Left renal pelvis (tissue), 4 donors: ENCODE measurements around the gene NUAK1. TPM values are rescaled to one million over a fixed set of nuclear protein-coding genes. Genes with fewer than 3 reads are reported as not detected.

Experiments used
- DNase-seq, 4 donors: peaks; one replicate each; pipeline ENCODE4 v3.0.0-alpha.2; 2013; ENCODE audit warnings: low read depth in 4 of 4, low spot score in 3 of 4
- polyA plus RNA-seq, 4 donors: library from polyadenylated mRNA; unstranded; fragments of 120-200 nt; gene quantifications; one replicate each; pipeline ENCODE4 v1.2.1, GENCODE V29; 2013; ENCODE audit not compliant: insufficient read length in 4 of 4

The NUAK1 gene
- polyA plus RNA-seq, 4 donors = 9.3 to 18.2 (median 10.2) TPM

GRCh38 chr12:106068296-106068695 lies 70.5 kb downstream of the NUAK1 start:
- DNase-seq = no peak

DNA sequence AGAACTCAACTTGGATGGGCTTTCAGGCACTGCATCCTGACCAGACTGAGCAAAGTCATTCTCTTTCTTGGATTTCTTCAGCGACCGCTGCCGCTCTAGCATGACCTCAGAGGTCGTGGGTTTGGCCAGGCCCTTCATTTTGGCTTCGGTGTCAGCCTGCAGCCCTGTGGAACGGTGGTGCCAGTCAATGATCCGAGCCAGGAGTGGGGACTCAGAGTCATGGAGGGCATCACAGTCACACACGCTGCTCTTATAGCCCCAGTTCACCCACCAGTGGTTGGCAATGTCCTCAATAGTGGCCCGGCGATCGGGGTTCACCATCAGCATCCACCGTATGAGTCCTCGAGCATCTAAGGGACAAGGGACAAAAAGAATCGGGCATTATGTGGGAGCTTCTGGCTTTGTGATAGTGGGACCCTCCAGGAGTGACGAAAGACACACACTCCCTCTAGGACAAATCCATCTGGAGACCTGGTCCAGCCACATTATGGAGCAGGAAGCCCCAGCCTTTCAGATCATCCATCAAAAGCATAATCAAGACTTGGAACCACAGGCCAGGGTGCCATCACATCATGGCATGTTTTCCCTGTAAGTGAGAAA lies 71.0 kb downstream of the NUAK1 start:
- no peak for DNase-seq

DNA sequence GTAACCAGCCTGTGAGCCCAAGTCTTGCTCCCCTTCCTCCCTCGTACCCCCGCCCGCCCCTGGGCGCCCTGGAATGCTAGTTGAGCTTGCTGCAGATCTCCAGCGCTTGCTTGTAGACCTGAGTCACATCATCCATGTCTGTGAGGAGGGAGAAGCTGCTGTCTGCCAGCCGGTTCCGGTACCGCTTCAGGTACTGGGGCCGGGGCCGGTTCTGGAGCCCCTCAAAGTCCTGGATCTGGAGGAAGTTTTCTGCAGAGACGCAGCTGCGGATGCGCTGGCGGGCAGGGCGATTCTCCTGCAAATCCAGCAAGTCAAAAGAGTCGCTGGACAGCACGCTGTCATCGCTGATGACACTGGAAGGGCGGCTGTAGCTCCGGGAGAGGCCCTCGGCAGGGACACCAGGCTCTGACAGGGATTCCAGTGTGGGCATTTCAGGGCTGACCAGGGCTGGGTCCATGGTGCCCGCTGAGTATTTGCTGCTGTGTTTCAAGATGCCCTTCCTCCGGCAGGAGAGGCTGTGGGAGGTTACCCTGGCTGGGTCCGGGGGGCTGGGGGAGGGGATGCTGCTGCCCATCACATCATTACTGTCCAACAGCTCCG lies 71.9 kb downstream of the NUAK1 start:
- DNase-seq = no peak

DNA sequence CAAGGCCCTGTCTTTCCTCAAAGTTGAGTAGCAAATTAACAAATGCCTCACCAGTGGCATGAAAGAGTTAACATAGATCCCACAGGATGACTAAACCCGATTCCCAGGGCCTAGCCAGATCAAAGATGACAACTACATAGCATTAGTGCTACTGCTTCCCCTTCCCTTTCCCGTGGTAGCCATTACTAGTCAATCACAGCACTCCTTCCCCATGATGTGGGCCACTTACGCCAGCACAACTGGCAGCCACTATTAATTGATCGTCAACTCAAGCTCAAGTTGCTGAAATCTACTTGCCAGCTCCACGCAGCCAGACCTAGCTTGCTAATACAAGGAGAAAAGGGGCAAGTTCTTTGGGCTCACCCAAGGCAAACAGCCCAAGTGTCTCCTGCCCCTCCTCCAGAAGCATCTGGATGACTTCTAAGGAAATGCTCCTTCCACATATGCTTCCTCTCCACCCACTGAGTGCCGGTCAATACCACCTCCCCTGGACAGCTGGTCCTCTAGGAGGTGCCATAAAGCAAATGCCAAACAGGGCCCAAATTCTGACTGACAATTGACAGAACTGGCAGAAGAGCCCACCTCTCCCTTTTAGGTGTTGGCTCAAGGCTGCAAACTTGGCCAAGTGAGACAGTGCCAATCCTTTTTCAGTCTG lies 72.6 kb downstream of the NUAK1 start:
- no peak for DNase-seq

DNA sequence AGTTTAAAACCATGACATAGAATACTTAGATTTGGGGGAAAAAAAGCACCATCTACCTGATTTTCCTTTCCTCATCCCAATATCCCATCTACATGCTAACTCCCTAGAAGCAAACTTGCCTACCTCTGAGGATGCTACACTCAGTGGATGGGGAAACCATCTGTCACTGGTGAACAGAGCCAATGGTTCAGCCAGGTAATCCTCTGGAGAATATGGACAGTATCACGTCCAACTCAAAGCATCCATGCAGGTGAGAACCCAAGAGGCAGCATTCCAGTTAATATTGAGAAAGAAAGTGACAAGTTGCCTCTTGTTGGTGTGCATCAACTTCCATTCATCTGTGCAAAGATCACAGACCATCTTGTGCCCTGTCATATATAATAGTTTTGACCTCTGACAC lies 73.2 kb downstream of the NUAK1 start:
- no peak for DNase-seq

DNA sequence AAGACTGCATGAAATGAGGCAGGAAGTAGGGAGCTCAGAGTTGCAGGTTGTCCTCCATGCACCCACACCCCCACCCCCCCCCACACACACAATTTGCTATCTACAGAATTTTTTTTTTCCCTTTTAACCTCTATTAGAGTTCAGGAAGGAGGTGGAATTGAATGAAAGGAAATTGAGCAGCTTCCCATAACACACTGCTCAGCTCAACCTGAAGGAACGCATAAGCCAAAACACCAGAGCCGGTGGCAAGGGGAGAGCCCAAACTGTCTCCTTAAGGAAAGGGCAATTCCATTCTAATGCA lies 74.1 kb downstream of the NUAK1 start:
- DNase-seq = no peak

GRCh38 chr12:106063826-106064720 lies 74.7 kb downstream of the NUAK1 start:
- DNase-seq = no peak

DNA sequence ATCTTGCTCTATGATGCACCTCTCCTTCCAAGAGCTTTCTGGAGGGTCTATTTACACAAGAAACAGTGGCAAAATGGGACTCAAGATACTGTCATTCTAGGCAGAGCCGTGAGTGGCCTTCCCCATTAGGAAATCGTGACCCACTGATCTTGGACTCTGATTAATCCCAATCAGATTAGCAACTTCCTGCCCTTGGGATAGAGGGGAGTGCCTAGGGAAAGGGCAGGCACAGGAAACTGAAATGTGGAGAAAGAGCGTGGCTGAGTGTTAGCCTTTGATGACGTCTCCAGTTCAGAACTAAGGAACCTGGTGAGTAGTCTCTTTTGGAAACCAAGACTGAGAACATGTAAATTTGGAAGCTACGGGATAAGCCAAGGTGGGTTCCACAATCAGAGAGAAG lies 76.1 kb downstream of the NUAK1 start:
- DNase-seq = no peak

DNA sequence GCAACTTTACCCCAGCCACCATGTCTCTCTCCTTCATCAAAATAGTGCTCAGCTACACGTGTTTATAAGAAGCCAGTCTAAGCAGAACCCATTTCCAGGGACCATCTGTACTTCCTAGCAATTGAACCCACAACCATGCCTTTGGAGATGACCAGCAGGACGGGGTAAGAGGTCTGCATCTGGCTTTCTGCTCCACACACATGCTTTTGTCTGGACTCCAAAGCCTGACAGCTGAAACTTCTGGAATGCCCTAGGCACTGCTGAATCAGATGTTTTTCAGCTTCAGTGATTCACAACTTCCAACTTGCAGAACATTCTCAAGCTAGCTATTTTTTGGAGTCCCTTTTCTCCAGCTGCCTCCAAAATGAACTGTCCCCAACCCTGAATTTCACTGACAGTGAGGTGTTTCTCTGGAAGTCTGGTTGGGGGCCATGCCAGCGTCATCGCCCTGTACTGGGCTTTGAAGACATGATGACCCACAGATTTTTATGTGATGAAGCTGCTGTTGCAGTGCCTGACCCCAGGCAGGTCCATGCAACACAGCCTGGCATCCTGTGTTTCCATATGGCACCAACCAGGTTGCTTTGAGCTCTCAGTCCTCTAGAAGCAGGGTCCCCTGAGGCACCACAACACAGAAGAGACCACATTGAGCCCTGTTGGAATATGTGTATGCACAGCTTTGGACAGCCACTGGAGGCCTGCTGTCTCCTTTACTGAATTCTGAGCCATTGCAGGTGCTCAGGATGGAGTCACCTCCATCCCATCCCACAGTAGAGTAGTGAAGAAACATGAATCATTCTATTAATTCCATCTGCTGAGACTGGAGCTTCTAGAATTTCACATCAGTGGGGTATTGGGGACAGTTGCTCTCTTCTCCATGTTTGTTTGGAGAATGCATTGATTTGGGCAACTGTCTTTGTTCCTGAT lies 80.2 kb downstream of the NUAK1 start:
- no peak for DNase-seq

GRCh38 chr12:106054049-106054448 lies 84.7 kb downstream of the NUAK1 start:
- no peak for DNase-seq

DNA sequence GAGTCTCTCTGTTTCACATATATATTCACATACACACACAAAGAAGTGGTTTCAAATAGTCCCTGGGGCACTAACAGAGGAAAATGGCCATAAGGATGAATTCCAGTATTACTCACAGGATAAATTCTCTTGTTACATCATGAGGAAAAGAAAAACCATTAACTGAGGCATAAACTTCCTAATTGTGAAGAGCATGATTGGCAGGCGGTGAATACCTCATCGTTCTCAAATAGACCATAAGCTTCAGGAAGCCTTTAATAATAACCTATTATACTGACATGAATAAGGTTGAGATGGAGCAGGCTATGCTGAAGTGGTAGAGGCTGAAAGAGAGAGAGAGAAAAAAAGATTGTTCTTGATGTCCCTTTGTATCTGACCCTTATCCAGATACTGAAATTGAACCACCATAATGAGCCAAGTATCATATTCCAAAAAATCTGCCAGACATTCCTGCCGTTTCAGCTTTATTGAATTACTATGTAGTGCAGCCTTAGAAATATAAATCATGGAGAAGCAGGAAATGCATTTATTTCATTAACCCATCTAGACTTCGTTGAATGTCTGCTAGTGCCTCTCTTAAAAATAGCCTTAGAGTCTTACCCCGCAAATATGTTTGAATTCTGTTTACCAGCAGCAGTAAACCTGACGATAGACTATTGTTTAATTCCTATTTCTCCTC lies 86.8 kb downstream of the NUAK1 start:
- no peak for DNase-seq

DNA sequence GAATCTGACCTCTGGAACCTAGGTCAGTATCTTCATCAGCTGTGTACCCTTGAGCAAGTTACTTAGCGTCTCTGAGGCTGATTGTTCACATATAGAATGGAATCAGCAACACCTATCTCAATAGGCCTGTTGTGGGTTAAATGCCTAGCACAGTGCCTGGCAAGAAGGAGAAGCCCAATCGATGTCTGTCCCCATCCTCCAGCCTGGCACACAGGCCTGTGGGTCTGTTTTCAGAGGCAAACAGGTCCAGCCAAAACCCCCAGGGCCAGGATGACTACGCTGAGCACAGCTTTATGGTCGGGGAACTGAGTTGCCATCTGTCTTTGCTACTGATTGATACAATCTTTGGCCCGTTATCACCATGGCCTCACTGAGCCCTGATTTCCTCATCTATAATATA lies 89.2 kb downstream of the NUAK1 start:
- no peak for DNase-seq

GRCh38 chr12:106049105-106049504 lies 89.6 kb downstream of the NUAK1 start:
- no peak for DNase-seq

GRCh38 chr12:106048676-106049075 lies 90.1 kb downstream of the NUAK1 start:
- no peak for DNase-seq

DNA sequence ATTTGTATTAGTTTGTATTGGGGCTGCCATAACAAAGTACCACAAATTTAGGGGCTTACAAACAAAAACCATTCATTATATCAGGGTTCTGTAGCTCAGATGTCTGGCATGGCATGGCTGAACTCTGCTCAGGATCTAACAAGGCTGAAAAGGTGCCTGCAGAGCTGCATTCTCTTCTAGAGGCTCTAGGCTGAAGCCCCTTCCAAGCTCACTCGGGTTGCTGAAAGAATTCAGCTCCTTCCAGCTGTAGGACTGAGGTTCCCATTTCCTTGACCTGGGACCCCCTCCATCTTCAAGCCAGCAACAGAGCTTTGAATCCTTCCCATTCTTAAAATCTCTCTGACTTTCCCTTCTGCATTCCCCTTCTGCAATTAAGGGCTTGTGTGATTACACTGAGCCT lies 90.7 kb downstream of the NUAK1 start:
- DNase-seq = no peak

GRCh38 chr12:106046947-106047346 lies 91.8 kb downstream of the NUAK1 start:
- DNase-seq = no peak

GRCh38 chr12:106046301-106046846 lies 92.4 kb downstream of the NUAK1 start:
- no peak for DNase-seq

GRCh38 chr12:106045251-106045674 lies 93.5 kb downstream of the NUAK1 start:
- DNase-seq = no peak

- DNase-seq = no peak
These were observed 94.0 kb downstream of the NUAK1 start for GRCh38 chr12:106044773-106045172.

DNA sequence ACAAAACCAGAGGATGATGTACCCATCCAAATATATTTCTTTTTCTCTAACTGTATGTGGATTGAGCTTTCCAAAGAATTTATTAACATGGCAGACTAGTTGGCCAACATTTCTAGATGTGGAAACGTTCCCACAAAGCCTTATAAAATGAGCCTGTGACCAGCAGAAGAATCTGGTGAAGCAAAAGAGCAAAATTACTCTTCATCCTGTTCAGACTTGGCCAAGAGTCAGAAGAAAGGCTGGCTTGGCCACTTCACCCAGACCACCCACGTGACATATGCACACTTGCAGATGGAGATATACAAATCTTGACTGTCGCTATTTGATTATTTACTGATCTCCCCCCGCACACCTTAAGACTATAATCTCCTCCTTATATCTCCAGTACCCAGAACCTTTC lies 96.7 kb downstream of the NUAK1 start:
- no peak for DNase-seq
